K562 (cell line): Measurements from ENCODE around the gene PTAFR. TPM values are rescaled to one million over a fixed set of nuclear protein-coding genes. Genes with fewer than 3 reads are reported as not detected.

ENCODE experiments used
- CEBPG ChIP-seq, 3 experiments: fragments of 200-800 bp in 1 of 3; sonication (Bioruptor generic) in 1 of 3; sonication (generic) in 1 of 3; formaldehyde crosslinking in 1 of 3; IDR thresholded peaks in 2 of 3; conservative IDR thresholded peaks in 1 of 3; 2 replicates each; pipeline versions ENCODE4 v1.6.1 to v1.8.0; 2016 to 2022; ENCODE audit warnings: missing compliant biosample characterization in 2 of 3, missing genetic modification characterization in 2 of 3, mild to moderate bottlenecking in 1 of 3, missing genetic modification reagents in 1 of 3
- CGGBP1 ChIP-seq: fragments of 250-450 bp; sonication (Bioruptor Pico); IDR thresholded peaks from 2 replicates; pipeline ENCODE4 v1.9.0; 2021; ENCODE audit warnings: mild to moderate bottlenecking
- DPF2 ChIP-seq: fragments of 450-650 bp; IDR thresholded peaks from 2 replicates; pipeline ENCODE4 v1.6.1; 2016
- EP300 ChIP-seq: IDR thresholded peaks from 2 replicates; pipeline ENCODE4 v1.6.1; 2012; ENCODE audit warnings: low read length, improper control_type of control experiment
- ESRRA ChIP-seq: fragments of 450-650 bp; IDR thresholded peaks from 2 replicates; pipeline ENCODE4 v1.6.1; 2014; ENCODE audit warnings: low read depth, mild to moderate bottlenecking, moderate library complexity, borderline replicate concordance
- ETV1 ChIP-seq: fragments of 450-650 bp; conservative IDR thresholded peaks from 2 replicates; pipeline ENCODE4 v1.6.1; 2016; ENCODE audit warnings: missing genetic modification characterization, control low read depth, low read depth, missing compliant biosample characterization
- FOXM1 ChIP-seq, 2 experiments: fragments of 450-650 bp in 1 of 2; sonication (generic) in 1 of 2; formaldehyde crosslinking in 1 of 2; IDR thresholded peaks; 2 replicates each; pipeline versions ENCODE4 v1.6.1 to v1.9.0; 2017 to 2022; ENCODE audit warnings: low read depth in 2 of 2, mild to moderate bottlenecking in 2 of 2, missing genetic modification reagents in 1 of 2, moderate library complexity in 1 of 2
- HNRNPH1 ChIP-seq: fragments of 200-400 bp; formaldehyde crosslinking; optimal IDR thresholded peaks from 2 replicates; pipeline ENCODE3; 2017; ENCODE audit warnings: low read depth, mild to moderate bottlenecking, low read length, moderate library complexity
- L3MBTL2 ChIP-seq: fragments of 450-650 bp; IDR thresholded peaks from 2 replicates; pipeline ENCODE4 v1.6.1; 2016; ENCODE audit warnings: mild to moderate bottlenecking, moderate library complexity
- MAZ ChIP-seq, 2 experiments: fragments of 450-650 bp in 1 of 2; sonication (generic) in 1 of 2; formaldehyde crosslinking; IDR thresholded peaks in 1 of 2; conservative IDR thresholded peaks in 1 of 2; 2 replicates each; pipeline versions ENCODE4 v1.4.0 to v1.5.0; 2020; ENCODE audit warnings: mild to moderate bottlenecking in 1 of 2, missing genetic modification reagents in 1 of 2
- MTA3 ChIP-seq: fragments of 450-650 bp; formaldehyde crosslinking; IDR thresholded peaks from 2 replicates; pipeline ENCODE4 v1.6.1; 2017; ENCODE audit warnings: mild to moderate bottlenecking, borderline replicate concordance
- PHF20 ChIP-seq: fragments of 450-650 bp; IDR thresholded peaks from 2 replicates; pipeline ENCODE4 v1.6.1; 2018; ENCODE audit not compliant: partially characterized antibody
- SOX6 ChIP-seq: fragments of 450-650 bp; IDR thresholded peaks from 2 replicates; pipeline ENCODE4 v1.6.1; 2014; ENCODE audit warnings: mild to moderate bottlenecking
- TFAM ChIP-seq: fragments of 250-450 bp; sonication (Bioruptor Pico); conservative IDR thresholded peaks from 2 replicates; pipeline ENCODE4 v1.5.0; 2021; ENCODE audit warnings: mild to moderate bottlenecking, moderate library complexity
- THRAP3 ChIP-seq: fragments of 450-650 bp; IDR thresholded peaks from 2 replicates; pipeline ENCODE4 v1.6.1; 2016; ENCODE audit warnings: mild to moderate bottlenecking, inconsistent platforms, borderline replicate concordance
- ZBTB1 ChIP-seq: sonication (generic); formaldehyde crosslinking; IDR thresholded peaks from 2 replicates; pipeline ENCODE4 v1.8.1; 2023; ENCODE audit warnings: missing genetic modification reagents, low read depth, mild to moderate bottlenecking, borderline replicate concordance
- ZNF740 ChIP-seq, 3 experiments: fragments of 200-800 bp in 1 of 3; sonication (Bioruptor generic) in 1 of 3; sonication (generic) in 1 of 3; formaldehyde crosslinking in 1 of 3; IDR thresholded peaks; 2 replicates each; pipeline versions ENCODE4 v1.6.1 to v1.8.0; 2016 to 2022; ENCODE audit warnings: mild to moderate bottlenecking in 2 of 3, missing compliant biosample characterization in 2 of 3, missing genetic modification characterization in 2 of 3, missing genetic modification reagents in 1 of 3
- polyA plus RNA-seq, 8 experiments: library from polyadenylated mRNA; depleted of rRNA in 4 of 8; stranded (reverse) in 5 of 8; unstranded in 3 of 8; fragments of >200 nt; fragmentation: Nextera tagmentation in 2 of 8; fragmentation: Illumina TruSeq in 1 of 8; extraction: Ambion mirVana in 2 of 8; extraction: Trizol in 1 of 8; gene quantifications; 2 replicates each; pipeline versions ENCODE4 v1.2.1 to v1.2.3, GENCODE V29; 2011 to 2014; ENCODE audit warnings: inconsistent platforms in 1 of 8, missing spikeins in 1 of 8
- total RNA-seq, 7 experiments: library from RNA; depleted of rRNA in 6 of 7; stranded (reverse); fragments of >200 nt in 6 of 7; fragmentation: Illumina TruSeq in 2 of 7; extraction: Trizol in 2 of 7; gene quantifications; 2 replicates each; pipeline versions ENCODE4 v1.2.1 to v1.2.3, GENCODE V29; 2011 to 2021; ENCODE audit warnings: low replicate concordance in 1 of 7
- TF ChIP-seq, protein P1 (sequence below), 2 experiments: fragments of 450-650 bp; IDR thresholded peaks; 2 replicates each; pipeline ENCODE4 v1.6.1; 2016; ENCODE audit warnings: mild to moderate bottlenecking in 2 of 2, borderline replicate concordance in 1 of 2, low read depth in 1 of 2, moderate library complexity in 1 of 2

The PTAFR gene
- total and polyA plus RNA-seq, 9 of the 15 experiments (the other 6 are each of a cell fraction or from before 2014, with no cell fraction given) = 0.15 to 0.55 (median 0.40) TPM; not detected in 1

- TF ChIP-seq CEBPG (CRISPR knock-in tag; IDR thresholded peaks at IDR 0.05) (peak; percentile 97), CEBPG (tag; conservative IDR thresholded peaks at IDR 0.05 in 1 of 2, IDR thresholded peaks at IDR 0.05 in 1 of 2) (peak; percentile 99), SOX6 (peak; percentile 60), CGGBP1 (CRISPR knock-in tag) (no peak), ETV1 (tag) (peak; percentile 80), DPF2 (peak; percentile 81), MAZ (CRISPR knock-in tag; conservative IDR thresholded peaks at IDR 0.05 in 1 of 2, IDR thresholded peaks at IDR 0.05 in 1 of 2) (peak in 1 of 2 experiments; percentile 66; a peak in 1 of 4 replicates), L3MBTL2 (peak; percentile 81), ESRRA (peak; percentile 51; the same call in 1 of the 2 replicates), MTA3 (0 out of 2 replicates have a peak, but pooled peaks have one; percentile 41), FOXM1 (IDR thresholded peaks at IDR 0.05; ENCODE audit: low read depth) (peak; percentile 28; the same call in 1 of the 2 replicates), FOXM1 (CRISPR knock-in tag; IDR thresholded peaks at IDR 0.05; ENCODE audit: low read depth) (no peak), THRAP3 (no peak), EP300 (peak; percentile 52), ZNF740 (CRISPR knock-in tag; IDR thresholded peaks at IDR 0.05) (peak; percentile 96), ZNF740 (tag; IDR thresholded peaks at IDR 0.05) (peak in 1 of 2 experiments; percentile 91; a peak in 2 of 4 replicates), PHF20 (no peak), HNRNPH1 (no peak), TFAM (CRISPR knock-in tag) (no peak), ZBTB1 (no peak)
- TF ChIP-seq, protein P1, sequence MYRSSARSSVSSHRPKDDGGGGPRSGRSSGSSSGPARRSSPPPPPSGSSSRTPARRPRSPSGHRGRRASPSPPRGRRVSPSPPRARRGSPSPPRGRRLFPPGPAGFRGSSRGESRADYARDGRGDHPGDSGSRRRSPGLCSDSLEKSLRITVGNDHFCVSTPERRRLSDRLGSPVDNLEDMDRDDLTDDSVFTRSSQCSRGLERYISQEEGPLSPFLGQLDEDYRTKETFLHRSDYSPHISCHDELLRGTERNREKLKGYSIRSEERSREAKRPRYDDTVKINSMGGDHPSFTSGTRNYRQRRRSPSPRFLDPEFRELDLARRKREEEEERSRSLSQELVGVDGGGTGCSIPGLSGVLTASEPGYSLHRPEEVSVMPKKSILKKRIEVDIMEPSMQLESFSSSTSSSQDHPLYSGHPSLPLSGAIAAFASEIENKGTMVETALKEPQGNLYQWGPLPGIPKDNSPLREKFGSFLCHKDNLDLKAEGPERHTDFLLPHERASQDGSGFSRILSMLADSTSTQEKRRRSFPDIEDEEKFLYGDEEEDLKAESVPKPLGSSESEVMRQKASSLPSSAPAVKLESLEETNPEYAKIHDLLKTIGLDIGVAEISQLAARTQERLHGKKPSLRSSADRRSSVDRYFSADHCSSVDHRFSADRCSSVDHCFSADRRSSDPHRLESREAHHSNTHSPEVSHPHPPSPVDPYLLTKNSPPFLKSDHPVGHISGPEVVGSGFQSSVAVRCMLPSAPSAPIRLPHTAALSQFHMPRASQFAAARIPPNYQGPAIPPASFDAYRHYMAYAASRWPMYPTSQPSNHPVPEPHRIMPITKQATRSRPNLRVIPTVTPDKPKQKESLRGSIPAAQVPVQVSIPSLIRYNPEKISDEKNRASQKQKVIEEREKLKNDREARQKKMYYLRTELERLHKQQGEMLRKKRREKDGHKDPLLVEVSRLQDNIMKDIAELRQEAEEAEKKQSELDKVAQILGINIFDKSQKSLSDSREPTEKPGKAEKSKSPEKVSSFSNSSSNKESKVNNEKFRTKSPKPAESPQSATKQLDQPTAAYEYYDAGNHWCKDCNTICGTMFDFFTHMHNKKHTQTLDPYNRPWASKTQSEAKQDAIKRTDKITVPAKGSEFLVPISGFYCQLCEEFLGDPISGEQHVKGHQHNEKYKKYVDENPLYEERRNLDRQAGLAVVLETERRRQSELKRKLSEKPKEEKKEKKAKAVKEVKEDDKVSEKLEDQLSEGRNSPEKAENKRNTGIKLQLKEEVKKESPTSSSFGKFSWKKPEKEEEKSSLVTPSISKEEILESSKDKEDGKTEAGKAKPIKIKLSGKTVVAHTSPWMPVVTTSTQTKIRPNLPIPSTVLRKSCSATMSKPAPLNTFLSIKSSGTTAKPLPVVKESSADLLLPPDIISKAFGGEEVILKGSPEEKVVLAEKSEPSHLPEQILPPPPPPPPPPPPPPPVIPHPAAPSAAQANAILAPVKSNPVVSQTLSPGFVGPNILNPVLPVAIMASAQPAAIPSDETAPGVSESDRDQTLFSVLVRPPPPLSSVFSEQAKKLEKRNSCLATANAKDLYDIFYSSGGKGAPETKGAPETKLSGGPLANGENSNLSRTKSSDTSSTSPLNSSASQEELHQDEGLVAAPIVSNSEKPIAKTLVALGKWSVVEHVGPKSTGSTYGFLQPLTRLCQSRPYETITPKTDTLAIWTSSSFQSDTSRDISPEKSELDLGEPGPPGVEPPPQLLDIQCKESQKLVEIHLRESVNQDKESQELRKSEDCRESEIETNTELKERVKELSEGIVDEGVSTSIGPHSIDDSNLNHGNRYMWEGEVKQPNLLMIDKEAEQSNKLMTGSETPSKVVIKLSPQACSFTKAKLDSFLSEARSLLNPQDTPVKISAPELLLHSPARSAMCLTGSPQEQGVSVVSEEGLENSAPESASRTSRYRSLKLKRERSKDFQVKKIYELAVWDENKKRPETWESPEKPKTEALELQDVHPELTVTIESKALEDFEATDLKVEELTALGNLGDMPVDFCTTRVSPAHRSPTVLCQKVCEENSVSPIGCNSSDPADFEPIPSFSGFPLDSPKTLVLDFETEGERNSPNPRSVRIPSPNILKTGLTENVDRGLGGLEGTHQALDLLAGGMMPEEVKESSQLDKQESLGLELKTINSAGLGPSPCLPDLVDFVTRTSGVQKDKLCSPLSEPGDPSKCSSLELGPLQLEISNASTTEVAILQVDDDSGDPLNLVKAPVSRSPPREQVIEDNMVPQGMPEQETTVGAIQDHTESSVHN (IDR thresholded peaks at IDR 0.05; ENCODE audit: borderline replicate concordance in 1 of 2, low read depth in 1 of 2) = peak in 1 of 2 experiments; percentile 27; a peak in 3 of 4 replicates
Measured at GRCh38 chr1:28115267-28115666, 61.2 kb downstream of the PTAFR start (continued).
